Kidney tubule cell (primary cell): ENCODE results near the gene ATG9A.

Experiments used
- DNase-seq: peaks from one replicate; pipeline ENCODE4 v3.0.0-alpha.2; 2018; ENCODE audit warnings: low spot score

The ATG9A gene

DNA sequence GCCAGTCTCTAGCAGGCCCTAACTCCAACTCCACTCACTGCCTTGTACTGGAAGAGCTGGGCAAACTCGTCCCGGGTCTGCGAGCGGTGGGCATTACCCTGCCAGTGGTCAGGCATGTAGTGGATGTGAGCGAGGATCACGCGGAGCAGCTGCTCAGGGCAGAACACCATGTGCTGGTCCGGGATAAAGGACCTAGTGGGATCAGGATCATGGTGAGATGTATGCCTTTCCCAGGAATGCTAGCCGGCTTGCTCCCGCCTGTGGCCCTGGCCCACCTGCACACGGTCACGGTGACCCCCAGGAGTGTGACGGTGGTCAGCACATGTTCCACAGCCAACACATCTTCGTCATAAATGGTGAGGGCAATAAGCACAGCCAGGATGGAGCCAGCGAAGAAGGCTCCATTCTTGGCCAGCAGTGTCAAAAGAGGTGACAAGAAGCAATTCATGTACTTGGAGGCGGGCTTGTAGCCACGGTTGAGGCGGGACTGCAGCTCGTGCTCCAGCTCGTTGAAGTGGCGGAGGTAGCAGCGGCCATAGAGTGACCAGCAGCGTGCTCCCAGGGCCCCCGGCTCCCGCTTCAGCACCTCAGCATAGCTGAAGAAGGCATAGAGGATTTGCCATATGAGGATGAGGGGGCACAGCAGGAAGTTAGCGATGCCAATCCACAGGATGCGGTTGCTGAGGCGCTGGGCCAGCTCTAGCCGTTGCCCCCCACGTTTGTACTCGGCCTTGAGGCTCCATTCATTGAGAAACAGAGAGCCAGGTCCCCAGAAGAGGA is 5.4 kb downstream of the ATG9A start:
- DNase-seq: no peak

DNA sequence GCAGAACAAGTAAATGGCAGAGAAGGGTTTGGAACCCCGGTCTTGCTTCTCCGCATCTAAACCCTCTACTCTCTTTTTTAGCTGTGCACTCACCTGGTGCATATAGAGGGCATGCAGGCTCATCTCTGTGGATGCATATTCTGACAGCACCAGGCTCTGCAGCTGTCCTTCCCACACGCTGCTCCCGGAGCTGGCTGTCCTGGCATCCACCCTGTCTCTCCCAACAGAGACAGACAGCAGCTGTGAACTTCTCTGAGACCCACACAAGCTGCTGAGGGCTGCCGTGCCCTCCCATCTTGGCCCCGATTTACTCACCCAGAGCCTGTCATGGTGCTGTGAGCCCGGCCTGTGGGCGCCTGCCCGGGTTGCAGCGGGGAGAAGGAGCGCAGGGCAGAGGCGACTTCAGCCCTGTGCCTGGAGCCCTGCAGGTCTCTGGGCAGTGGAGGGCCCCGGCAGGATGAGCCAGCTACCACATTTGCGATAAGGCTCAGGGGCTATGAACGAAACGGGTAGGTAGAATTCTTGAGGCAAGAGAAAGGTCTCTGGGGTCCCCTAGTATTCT is 7.4 kb downstream of the ATG9A start:
- no peak for DNase-seq

DNA sequence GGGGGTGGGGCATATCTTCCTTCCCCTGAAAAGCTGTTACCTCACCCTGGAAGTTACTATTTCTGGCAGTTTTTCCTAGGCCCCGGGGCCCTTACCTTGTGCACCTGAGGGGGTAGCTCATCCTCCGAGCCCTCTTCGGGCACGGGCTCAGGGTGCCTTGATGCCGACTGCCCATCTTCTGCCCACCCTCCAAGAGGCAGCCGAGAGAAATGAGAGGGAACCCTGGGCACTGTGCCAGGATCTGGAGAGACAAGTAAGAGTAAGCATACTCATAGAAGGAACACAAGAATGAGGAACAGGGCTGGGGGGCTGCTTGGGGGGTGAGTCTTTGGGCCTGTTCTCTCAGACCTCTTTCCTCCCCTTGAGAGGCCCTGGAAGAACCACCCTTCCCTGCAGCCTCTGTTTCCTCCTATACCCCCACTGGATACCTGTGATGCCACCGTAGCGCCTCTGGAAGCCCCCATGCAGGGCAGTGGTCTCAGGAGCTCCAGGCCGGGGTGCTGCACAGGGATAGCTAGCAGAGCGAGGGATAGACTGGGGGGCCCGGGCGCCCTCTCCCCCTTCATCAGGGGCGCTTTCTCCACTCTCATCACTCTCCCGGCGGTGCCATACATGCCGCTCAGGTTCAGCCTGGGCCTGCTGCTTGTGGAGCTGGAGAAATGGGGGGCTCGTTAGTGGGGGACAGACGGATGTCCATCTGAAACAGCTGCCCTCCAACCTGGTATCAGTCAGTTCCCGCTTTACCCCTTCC is 8.6 kb downstream of the ATG9A start:
- no peak for DNase-seq

GRCh38 chr2:219219784-219220532 is 9.5 kb downstream of the ATG9A start:
- no peak for DNase-seq

DNA sequence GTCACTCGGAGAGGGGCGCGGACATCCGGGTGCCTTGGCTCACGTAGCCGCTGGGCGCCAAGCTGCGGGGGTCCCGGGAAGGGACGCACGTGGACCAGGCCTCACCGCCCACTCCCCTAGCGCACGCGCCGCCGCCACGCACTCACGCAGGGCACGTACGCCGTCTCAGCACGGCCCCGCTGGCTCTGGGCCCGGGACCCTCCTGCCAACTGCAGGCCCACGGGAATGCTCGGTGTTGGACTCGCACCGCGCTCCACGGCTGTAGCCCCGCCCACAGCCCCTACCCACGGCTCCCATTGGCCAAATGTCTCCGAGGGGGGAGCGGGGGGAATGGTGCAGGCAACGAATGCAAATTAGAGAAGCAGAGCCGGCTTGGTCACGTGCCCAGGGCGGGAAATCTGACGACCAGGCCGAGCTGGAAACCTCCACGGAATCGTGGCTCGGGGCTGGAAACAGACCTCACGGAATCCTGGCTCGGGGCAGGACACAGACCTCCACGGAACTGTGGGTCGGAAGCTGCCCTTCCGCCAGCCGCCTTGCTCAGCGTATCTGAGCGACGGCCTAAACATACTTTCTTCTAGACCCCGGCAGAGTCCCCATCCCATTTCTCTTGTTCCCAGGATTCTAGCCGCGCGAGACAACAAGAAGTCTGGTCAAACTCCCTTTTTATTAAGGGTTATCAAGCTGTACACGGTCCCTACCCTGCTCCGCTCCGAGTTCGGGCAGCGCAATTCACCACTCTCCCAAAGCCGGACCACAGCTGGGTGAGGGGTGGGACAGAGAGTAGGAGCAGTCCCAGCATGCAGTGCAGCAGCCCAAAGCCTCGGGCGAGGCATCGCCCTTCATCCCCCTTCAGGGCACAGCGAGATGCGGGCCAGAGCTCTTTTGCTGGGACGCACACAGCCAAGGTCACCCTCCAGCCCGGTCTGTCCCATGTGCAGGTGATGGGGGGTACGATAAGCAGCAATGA is 10.4 kb downstream of the ATG9A start, which contains the start of gene ABCB6:
Gene ABCB6 (minus strand): TSS at position 227 of the 970 bp plus-strand sequence. CDS start 285 bp downstream, outside the sequence.
- peak; percentile 84 for DNase-seq

- DNase-seq: peak; percentile 75
Observed at GRCh38 chr2:219218217-219218731, 11.2 kb downstream of the ATG9A start.

GRCh38 chr2:219216535-219216915 is 12.9 kb downstream of the ATG9A start:
- DNase-seq: no peak

GRCh38 chr2:219215871-219216534 is 13.4 kb downstream of the ATG9A start:
- peak; percentile 37 for DNase-seq

- no peak for DNase-seq
Observed at GRCh38 chr2:219214786-219215185, 14.7 kb downstream of the ATG9A start.

DNA sequence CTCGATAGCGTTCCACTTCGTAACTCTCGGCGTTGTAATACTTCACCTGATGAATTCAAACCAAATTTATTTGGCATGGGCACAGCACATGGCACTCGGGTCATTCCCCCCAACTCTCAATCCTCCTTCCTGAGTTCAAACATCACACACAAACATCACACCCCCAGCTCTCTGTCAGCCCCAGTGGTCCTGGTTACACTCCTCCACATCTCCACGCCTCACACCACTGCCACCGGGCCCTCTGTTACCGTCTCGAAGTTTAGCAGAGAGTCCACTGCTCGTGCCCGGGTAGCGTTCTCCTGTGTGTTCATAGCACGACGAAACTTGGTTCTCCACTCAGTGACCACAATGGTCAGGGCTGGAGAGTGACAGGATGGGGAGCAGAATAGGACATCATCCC is 15.3 kb downstream of the ATG9A start:
- no peak for DNase-seq

GRCh38 chr2:219213486-219214071 is 15.9 kb downstream of the ATG9A start:
- DNase-seq: no peak

DNA sequence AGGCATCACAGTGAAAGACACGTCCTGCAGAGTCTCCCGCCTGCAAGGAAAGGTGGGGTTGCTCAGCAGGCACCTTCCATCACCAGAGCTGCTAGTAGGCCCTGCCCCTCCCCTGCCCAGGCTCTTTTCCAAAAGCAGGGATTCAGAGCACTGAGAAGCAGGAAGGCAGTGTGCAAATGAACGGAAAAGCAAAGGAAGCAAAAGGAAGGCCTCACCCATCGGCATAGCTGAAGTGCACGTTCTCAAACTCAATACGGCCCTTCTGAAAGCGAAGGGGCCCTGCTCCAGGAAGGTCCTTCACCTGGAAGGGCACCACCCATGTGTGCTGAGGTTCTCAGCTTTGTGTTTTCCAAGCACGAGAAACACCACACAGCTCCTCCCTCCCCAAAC is 16.4 kb downstream of the ATG9A start:
- DNase-seq: no peak

DNA sequence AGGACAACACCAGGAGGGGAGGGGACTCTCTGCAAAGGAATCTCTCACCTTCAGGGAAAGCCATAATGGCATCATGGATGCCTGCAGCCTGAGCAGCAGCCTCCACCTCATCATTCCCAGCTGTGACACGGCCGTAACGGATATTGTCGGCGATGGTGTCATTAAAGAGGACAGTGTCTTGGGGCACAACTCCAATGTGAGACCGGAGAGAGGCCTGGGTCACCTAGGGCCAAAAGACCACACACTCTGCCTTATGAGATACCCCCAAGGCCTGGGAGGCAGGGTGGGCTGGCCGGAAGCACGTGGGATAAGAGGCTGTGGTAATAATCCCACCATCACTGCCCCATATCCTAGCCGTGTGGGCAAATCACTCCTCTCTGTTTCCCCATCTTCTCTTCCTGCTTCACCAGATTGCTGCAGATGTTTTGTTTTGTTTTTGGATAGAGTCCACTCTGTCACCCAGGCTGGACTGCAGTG is 18.5 kb downstream of the ATG9A start:
- no peak for DNase-seq

- DNase-seq: no peak
Observed at GRCh38 chr2:219210196-219210885, 19.1 kb downstream of the ATG9A start.

GRCh38 chr2:219209236-219210195 is 19.9 kb downstream of the ATG9A start:
- no peak for DNase-seq

GRCh38 chr2:219207884-219208740 is 21.3 kb downstream of the ATG9A start:
- DNase-seq: peak; percentile 67
